CD14-positive monocyte (primary cell): Measurements from ENCODE around the gene FXYD6. TPM values are rescaled to one million over a fixed set of nuclear protein-coding genes. Genes with fewer than 3 reads are reported as not detected.

Experiments
- DNase-seq, 3 donors: peaks; one replicate each; pipeline ENCODE4 v3.0.0-alpha.2; 2011 to 2022
- H2AFZ ChIP-seq: 2 replicates; pipeline ENCODE4 v1.6.0; 2012; ENCODE audit warnings: mild to moderate bottlenecking, low read depth, low read length, inconsistent platforms; ENCODE audit not compliant: insufficient read depth, poor library complexity, severe bottlenecking
- H3K27ac ChIP-seq, 2 donors: 1 replicate in 1 of 2; 2 replicates in 1 of 2; pipeline ENCODE4 v1.5.1; 2012 to 2013; ENCODE audit warnings: low read length in 2 of 2, control low read depth in 1 of 2, inconsistent platforms in 1 of 2, low read depth in 1 of 2, mild to moderate bottlenecking in 1 of 2
- H3K27me3 ChIP-seq, 2 donors: one replicate each; pipeline versions ENCODE4 v1.6.0 to v1.6.1; 2011 to 2013; ENCODE audit warnings: low read length in 2 of 2; ENCODE audit not compliant: control insufficient read depth in 2 of 2, insufficient read depth in 2 of 2
- H3K36me3 ChIP-seq, 2 donors: replicated peaks in 1 of 2; 1 replicate in 1 of 2; 2 replicates in 1 of 2; pipeline versions ENCODE4 v1.5.1 to v1.6.1; 2012 to 2013; ENCODE audit warnings: low read length in 2 of 2, control low read depth in 1 of 2, inconsistent platforms in 1 of 2, mild to moderate bottlenecking in 1 of 2; ENCODE audit not compliant: insufficient read depth in 2 of 2, control insufficient read depth in 1 of 2
- H3K4me1 ChIP-seq, 2 donors: 1 replicate in 1 of 2; 2 replicates in 1 of 2; pipeline versions ENCODE4 v1.5.1 to v1.6.1; 2012 to 2013; ENCODE audit warnings: low read length in 2 of 2, control low read depth in 1 of 2, inconsistent platforms in 1 of 2, mild to moderate bottlenecking in 1 of 2, moderate library complexity in 1 of 2; ENCODE audit not compliant: insufficient read depth in 2 of 2, control insufficient read depth in 1 of 2
- H3K4me2 ChIP-seq: replicated peaks from 2 replicates; pipeline ENCODE3; 2012; ENCODE audit warnings: low read length, moderate library complexity, mild to moderate bottlenecking; ENCODE audit not compliant: poor library complexity, severe bottlenecking; ENCODE audit errors: extremely low read depth
- H3K4me3 ChIP-seq, 3 experiments: fragments of 200-600 bp in 1 of 3; sonication (generic) in 1 of 3; replicated peaks in 1 of 3; 1 replicate in 2 of 3; 2 replicates in 1 of 3; pipeline ENCODE4 v1.5.1; 2011 to 2013; ENCODE audit warnings: low read length in 3 of 3, mild to moderate bottlenecking in 3 of 3, control low read depth in 2 of 3, low read depth in 2 of 3, inconsistent platforms in 1 of 3, moderate library complexity in 1 of 3
- H3K79me2 ChIP-seq: 2 replicates; pipeline ENCODE4 v1.6.0; 2012; ENCODE audit warnings: mild to moderate bottlenecking, control low read depth, inconsistent platforms, low read length, moderate library complexity; ENCODE audit not compliant: insufficient read depth
- H3K9ac ChIP-seq: 2 replicates; pipeline ENCODE4 v1.6.0; 2017; ENCODE audit warnings: low read length, mild to moderate bottlenecking; ENCODE audit not compliant: insufficient read depth, poor library complexity, severe bottlenecking
- H3K9me3 ChIP-seq, 2 donors: replicated peaks in 1 of 2; 1 replicate in 1 of 2; 2 replicates in 1 of 2; pipeline versions ENCODE4 v1.5.1 to v1.6.1; 2012 to 2013; ENCODE audit warnings: low read length in 2 of 2, control low read depth in 1 of 2; ENCODE audit not compliant: control insufficient read depth in 1 of 2, insufficient read depth in 1 of 2
- H4K20me1 ChIP-seq: 2 replicates; pipeline ENCODE4 v1.6.0; 2012; ENCODE audit warnings: mild to moderate bottlenecking, low read length, control low read depth, moderate library complexity; ENCODE audit not compliant: insufficient read depth
- H3K27ac Mint-ChIP-seq, 7 donors: one replicate each; pipeline ENCODE4 v1.8.0; 2020; ENCODE audit warnings: mild to moderate bottlenecking in 7 of 7, mixed read lengths in 7 of 7, moderate library complexity in 6 of 7, inconsistent platforms in 2 of 7
- H3K27me3 Mint-ChIP-seq, 3 donors: one replicate each; pipeline ENCODE4 v1.8.0; 2021 to 2022; ENCODE audit warnings: low read depth in 3 of 3, mild to moderate bottlenecking in 3 of 3, mixed read lengths in 3 of 3, moderate library complexity in 3 of 3, inconsistent platforms in 1 of 3
- H3K36me3 Mint-ChIP-seq, 2 donors: one replicate each; pipeline ENCODE4 v1.8.0; 2020; ENCODE audit warnings: mixed read lengths in 2 of 2, inconsistent platforms in 1 of 2, mild to moderate bottlenecking in 1 of 2
- H3K4me1 Mint-ChIP-seq: one replicate; pipeline ENCODE4 v1.8.0; 2020; ENCODE audit warnings: mild to moderate bottlenecking, mixed read lengths
- H3K4me3 Mint-ChIP-seq, 2 donors: one replicate each; pipeline ENCODE4 v1.8.0; 2020; ENCODE audit warnings: mild to moderate bottlenecking in 2 of 2, mixed read lengths in 2 of 2, moderate library complexity in 1 of 2
- H3K9me3 Mint-ChIP-seq, 7 donors: one replicate each; pipeline ENCODE4 v1.8.0; 2020 to 2022; ENCODE audit warnings: mixed read lengths in 7 of 7, mild to moderate bottlenecking in 6 of 7, moderate library complexity in 6 of 7, inconsistent platforms in 2 of 7
- CTCF ChIP-seq: fragments of 200-600 bp; IDR thresholded peaks from one replicate; pipeline ENCODE4 v1.8.0; 2022; ENCODE audit warnings: antibody characterized with exemption, mild to moderate bottlenecking
- WGBS: methylation state at CpG from one replicate; pipeline ENCODE4 v1.1.5; 2013; ENCODE audit warnings: missing lambda C conversion rate; ENCODE audit not compliant: insufficient coverage; 5-methylcytosine and 5-hydroxymethylcytosine counted together
- intact Hi-C, 2 donors: fragments of 100-400 bp; cut with micrococcal nuclease; formaldehyde crosslinking; loops; one replicate each; pipeline versions ENCODE4 v1.15.0 to v1.15.1; 2023
- polyA plus RNA-seq, 3 donors: library from polyadenylated mRNA; depleted of rRNA in 1 of 3; unstranded in 2 of 3; stranded (reverse) in 1 of 3; fragments of 300-500 nt in 2 of 3; fragments of >200 nt in 1 of 3; fragmentation: Illumina TruSeq in 2 of 3; gene quantifications; 1 replicate in 2 of 3; 2 replicates in 1 of 3; pipeline ENCODE4 v1.2.3, GENCODE V29; 2012 to 2021

FXYD6 gene
- polyA plus RNA-seq, 3 donors: 36.4 to 52.1 (median 44.1) TPM

- TF ChIP-seq CTCF: no peak
- H3K9me3 Mint-ChIP-seq: no peaks in the 10 kb centered on the region
- WGBS: 80% methylated on average over 2 of the region's 8 CpGs
- Histone ChIP-seq H3K4me1 (peaks cover 81 to 92% of the 10 kb centered on the region in 2 donors), H3K79me2 (peaks cover 8% of the 10 kb centered on the region), H3K4me3 (peak overlapping the region in 1 of 3 experiments; percentile 71), H3K27ac (peak overlapping the region; percentile 85 to 94), H3K36me3 (no peaks in the 10 kb centered on the region), H2AFZ (no peak overlapping the region), H3K4me2 (peak overlapping the region; percentile 67), H4K20me1 (no peaks in the 10 kb centered on the region), H3K27me3 (no peaks in the 10 kb centered on the region), H3K9me3 (no peaks in the 10 kb centered on the region), H3K9ac (peak overlapping the region; percentile 68)
- H3K27me3 Mint-ChIP-seq: peaks cover 0 to 5% (median 2%) of the 10 kb centered on the region in 3 donors
- H3K36me3 Mint-ChIP-seq: peaks cover 9 to 18% of the 10 kb centered on the region in 2 donors
- intact Hi-C loops: loop anchor here in 1 of 2 donors (5.0 to 10.0 kb wide), 2 partner anchors 152 to 309 kb away; partner anchors contain the start of gene IL10RA
- DNase-seq: no peak
- H3K4me3 Mint-ChIP-seq: peak overlapping the region; percentile 82 to 97
- peaks cover 88% of the 10 kb centered on the region for H3K4me1 Mint-ChIP-seq
- H3K27ac Mint-ChIP-seq: peak overlapping the region; percentile 94 to 98 (median 96)
Measured at GRCh38 chr11:117835576-117835975, 40.9 kb downstream of the FXYD6 start.

- H3K4me2 ChIP-seq: no peak overlapping the region
- H3K4me3 Mint-ChIP-seq: no peak overlapping the region
- no peaks in the 10 kb centered on the region for H3K9me3 ChIP-seq
- WGBS: 98% methylated on average over 15 of the region's 17 CpGs
- H3K9me3 Mint-ChIP-seq: peaks cover 0 to 2% (median 0%) of the 10 kb centered on the region in 7 donors
- peak overlapping the region; percentile 46 to 98 (median 95) for H3K27ac Mint-ChIP-seq
- H4K20me1 ChIP-seq: no peaks in the 10 kb centered on the region
- no peak overlapping the region for H3K9ac ChIP-seq
- H3K36me3 ChIP-seq: no peaks in the 10 kb centered on the region
- DNase-seq: no peak
- peaks cover 8% of the 10 kb centered on the region for H3K79me2 ChIP-seq
- H3K4me1 ChIP-seq: peaks cover 81 to 92% of the 10 kb centered on the region in 2 donors
- H2AFZ ChIP-seq: no peak overlapping the region
- no peak overlapping the region for H3K4me3 ChIP-seq
- no peak for TF ChIP-seq CTCF
- H3K27ac ChIP-seq: peak overlapping the region; percentile 85 to 94
- H3K4me1 Mint-ChIP-seq: peaks cover 88% of the 10 kb centered on the region
- peaks cover 9 to 17% of the 10 kb centered on the region in 2 donors for H3K36me3 Mint-ChIP-seq
- H3K27me3 Mint-ChIP-seq: peaks cover 0 to 5% (median 2%) of the 10 kb centered on the region in 3 donors
- H3K27me3 ChIP-seq: no peaks in the 10 kb centered on the region
- intact Hi-C loops: loop anchor here in 1 of 2 donors (5.0 to 10.0 kb wide), 2 partner anchors 152 to 310 kb away; partner anchors contain the start of gene IL10RA
Measured at GRCh38 chr11:117834838-117835443, 41.5 kb downstream of the FXYD6 start.
